GM21390 (cell line): Measurements from ENCODE around the gene ANKDD1B.

Source experiments
- ATAC-seq: cut with Tn5 transposase; IDR thresholded peaks from one replicate; pipeline ENCODE4 v1.9.1; 2021; ENCODE audit not compliant: unreplicated experiment

Gene ANKDD1B

DNA sequence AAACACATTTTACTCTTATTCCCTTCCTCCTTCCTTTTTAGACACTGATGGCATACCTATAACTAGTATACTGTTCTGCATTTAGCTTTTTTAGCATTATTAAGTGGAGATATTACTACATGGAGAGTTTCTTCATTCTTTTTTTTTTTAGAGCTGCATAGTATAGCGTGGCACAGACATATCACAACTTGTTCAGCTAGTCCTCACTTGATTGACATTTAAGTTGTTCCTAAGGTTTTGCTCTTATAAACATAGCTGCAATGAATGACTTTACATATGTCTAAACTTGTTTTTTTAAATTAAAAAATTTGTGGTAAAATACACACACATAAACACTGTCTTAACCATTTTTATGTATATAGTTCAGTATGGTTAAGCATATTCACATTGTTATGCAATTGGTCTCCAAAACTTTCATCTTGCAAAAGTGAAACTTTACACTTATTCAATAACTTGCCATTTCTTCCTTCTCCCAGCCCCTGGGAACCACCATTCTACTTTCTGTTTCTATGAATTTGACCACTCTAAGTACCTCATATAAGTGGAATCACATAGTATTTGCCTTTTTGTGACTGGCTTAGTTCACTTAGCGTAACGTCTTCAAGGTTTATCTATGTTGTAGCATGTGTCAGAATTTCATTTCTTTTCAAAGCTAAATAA lies 48.7 kb downstream of the ANKDD1B start:
- ATAC-seq, result peak; percentile 71

DNA sequence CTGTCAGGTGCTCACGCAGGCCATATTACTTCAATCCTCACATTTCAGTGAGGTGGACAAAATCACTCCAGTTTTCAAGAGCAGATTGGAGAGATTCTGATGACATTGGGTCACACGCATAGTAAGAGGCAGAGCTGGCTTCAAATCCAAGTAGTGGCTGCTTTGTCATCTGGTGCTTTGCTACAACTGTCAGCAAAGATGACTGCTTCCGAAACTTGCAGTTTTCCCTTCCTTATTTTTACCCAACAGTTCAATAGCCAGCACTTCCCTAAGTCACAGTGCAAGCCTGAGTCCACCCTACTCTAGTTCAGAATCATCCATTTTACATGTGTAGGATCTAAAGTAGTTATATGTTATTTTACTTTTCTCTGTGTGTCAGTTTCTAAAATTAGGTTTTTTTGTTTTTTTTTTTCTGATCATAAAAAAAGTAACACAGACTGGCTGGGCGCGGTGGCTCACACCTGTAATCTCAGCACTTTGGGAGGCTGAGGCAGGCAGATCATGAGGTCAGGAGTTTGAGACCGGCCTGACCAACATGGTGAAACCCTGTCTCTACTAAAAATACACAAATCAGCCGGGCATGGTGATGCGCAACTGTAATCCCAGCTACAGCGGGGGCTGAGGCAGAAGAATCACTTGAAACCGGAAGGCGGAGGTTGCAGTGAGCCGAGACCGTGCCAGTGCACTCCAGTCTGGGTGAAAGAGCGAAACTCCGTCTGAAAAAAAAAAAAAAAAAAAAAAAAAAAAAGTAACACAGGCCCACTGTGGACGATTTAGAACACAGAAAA lies 49.6 kb downstream of the ANKDD1B start:
- ATAC-seq, result peak; percentile 59

DNA sequence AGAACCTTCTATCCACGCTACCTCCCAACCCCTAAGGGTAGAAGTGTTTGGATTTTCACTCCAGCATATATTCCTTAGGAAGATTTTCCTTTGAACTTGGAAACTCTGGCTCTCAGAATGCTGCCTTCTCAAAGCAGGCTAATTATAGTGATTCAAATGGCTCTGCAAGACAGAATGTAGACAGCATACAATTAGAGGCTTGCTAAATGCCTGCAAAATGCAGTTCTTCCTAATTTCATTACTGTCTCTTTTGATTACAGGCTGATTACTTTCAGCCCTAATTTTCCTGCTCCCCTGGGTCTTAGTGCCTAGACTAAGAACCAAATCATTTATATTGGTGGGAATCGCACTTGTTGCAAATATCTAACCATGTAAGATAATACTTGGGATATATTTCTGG lies 50.8 kb downstream of the ANKDD1B start:
- ATAC-seq, result no peak

DNA sequence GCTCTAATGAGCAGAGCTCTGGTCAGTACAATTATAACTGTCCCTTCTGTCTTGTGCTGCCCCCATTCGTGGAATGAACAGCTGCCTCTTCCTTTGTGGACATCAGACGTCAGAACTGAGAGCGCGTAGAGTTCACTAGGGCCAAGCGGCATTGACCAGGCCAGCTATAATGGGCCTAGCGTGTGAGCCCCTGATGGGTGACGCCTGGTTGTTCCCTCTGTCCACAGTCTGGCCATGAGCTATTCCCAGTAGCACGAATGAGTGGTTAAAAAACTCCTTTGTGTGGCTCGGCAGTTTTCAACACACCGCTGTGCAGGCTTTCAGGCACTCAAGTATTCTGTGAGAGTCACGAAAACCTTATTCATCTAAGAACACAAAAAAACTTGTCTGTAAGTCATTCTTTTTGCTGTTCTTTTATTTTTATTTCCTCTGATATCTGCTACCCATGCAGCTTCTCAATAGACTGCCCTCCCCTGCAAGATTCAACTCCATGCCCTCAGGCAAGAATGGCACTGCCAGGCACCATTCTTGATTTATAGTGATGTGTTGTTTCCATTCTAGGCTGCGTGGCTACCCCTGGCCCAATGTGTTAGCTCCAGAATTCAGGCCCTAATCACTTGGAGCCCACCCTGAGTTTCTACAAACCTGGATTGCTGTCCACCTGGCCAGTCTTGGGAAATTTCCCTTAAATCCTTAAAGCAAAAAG lies 52.5 kb downstream of the ANKDD1B start:
- ATAC-seq, result no peak

DNA sequence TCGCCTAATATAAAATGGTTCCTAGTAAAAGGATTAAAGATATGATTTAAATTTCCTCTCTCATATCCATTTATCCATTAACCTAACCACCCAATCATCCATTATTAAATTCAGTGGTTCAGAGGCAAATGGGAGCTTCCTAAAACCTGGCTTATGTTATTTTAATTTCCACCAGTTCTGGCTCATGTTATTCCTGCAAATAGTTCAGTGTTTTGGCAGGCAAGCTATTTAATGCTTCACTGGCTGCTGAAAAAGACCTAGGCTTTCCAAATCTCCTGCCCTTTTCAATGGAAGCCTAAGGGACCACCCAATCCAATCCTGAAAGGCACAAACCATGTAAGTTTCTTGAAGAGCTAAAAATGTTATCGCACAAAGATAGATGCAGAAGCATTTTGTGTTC lies 53.7 kb downstream of the ANKDD1B start:
- ATAC-seq, result no peak

DNA sequence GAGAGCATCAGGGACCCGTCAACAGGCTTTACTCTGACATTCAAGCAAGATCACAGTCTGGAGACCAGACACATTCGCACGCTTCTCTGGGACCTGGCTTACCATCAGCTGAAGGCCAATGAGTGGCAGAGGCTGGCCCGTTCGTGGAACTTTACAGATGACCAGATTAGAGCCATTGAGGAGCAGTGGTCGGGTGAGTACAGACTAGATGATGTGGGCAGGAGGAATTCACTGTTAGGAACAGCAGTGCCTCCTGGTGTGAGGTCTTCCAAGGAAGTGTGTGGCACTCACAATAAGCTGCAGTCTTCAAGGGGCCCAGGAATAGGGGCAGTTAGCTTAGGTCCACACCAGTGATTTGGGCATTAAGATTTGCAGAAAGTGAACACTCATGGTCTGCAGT lies 55.5 kb downstream of the ANKDD1B start:
- no peak for ATAC-seq

DNA sequence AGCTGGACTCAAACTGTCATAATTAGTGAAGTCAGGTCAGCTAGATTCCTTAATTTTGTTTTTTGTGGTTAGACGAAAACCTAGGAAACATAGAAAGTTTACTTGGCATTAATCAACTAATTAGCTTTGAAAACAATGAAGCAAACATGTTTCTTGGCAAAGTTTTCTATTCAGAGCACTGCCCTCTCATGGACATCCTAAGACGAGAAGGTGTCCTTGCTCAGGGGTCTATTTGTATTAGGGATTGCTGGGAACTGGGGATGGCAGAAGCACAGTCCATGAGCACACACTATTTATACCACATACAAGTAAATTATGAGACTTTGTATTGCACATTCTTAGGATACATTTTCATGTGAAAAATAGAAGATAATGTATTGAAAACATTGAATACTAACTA lies 56.3 kb downstream of the ANKDD1B start:
- no peak for ATAC-seq

DNA sequence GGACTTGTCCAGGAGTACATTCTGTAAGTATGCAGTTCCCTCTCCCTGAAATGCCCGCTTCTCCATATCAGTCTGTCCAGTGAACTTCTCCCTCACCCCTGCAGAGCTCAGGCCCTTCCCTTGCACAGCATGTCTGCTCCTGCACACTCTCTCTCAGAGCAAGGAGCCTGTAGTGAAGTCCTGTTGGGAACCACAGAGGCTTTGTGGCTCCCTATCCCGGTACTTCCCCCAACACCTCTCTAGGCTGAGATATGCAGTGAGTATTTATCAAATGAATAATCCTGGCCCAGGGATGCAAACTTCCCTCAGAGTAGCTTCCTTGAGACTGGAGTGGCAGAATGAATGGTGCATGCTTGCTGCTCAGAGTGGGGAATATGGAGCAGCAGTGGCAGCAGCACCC lies 57.2 kb downstream of the ANKDD1B start:
- ATAC-seq, result no peak

DNA sequence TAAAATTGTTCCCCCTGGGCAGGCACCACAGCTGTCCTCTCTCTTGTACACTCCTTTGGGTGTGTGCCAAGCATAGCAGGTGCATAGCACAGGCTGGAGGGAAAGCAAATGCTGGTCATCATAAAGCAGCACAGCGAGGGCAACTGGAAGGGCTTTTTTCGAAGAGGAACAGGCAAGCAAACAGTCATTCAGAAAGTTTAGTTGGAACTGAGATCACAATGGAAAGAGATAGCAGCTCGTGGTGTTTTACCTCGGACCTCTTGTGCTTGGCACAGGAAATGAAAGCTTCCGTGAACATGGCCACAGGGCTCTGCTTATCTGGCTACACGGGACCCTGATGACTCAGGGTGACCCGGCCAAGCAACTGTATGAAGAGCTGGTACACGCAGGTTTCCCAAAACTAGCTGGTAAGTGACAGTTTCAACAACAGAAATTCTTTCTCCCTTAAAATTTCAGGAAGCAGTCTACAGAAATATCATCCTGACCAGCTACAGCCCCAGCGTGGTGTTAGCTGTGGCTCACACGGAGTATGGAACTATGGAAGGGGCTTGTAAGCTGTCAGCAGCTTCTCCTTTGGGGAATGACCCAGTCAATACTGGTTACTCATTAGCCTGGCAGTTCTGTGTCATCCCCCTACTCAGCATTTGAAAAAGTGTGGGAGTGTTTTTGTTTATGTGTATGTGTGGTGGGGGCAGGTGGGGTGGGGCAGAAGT lies 57.9 kb downstream of the ANKDD1B start:
- peak; percentile 91 for ATAC-seq

DNA sequence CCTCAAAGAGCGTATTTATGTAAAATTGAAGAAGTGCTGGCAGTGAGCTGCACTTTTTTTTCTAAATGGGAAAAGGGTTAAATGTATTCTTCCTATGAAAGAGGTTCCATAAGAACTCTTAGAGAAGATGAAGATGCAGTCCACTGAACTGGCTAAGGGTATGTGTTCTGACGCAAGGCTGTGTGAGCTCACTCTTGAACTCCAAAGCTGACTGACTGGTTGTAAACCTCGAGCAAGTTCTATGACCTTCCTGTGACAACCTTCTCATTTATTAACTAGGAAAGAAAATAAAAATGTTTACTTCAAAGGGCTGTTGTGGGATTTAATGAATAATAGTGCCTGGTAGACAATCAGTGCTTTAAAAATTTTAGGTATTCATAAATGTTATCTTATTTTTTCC lies 59.3 kb downstream of the ANKDD1B start:
- no peak for ATAC-seq

DNA sequence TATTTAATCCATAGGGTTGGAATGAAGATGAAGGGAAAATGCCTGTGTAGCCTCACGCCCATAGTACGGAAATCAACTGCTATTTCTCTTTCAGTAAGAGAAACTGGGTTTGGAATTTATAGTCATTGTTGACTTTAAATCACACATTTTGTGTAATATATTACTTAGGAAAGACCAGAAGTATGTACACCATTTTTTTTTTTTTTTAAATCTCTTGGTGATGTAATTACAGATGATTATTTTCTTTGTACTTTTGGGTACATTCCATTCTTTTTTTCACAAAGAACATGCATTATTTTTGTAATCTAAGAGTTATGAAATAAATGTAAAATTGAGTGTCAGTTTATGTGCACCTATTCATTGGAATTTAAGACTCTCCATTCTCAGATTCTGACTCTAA lies 60.3 kb downstream of the ANKDD1B start:
- ATAC-seq, result no peak

DNA sequence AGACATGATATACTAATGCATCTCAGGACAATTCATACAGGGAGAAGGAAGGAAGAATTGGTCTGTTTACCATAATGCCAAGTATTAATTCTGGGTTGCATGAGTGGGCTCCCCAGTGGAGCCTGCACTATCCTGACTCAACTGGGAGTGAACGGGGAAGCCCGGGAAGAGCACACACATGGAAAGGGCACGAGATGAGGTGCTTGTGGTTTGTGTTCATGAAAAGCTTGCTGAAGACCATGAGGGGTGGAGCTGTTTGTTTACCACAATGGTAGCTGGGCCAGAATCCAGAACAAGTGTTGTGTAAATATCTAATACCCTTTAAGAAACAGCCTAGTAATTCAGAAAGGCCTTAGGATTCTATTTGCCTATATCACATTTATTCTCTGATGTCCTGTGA lies 61.4 kb downstream of the ANKDD1B start:
- ATAC-seq, result no peak

DNA sequence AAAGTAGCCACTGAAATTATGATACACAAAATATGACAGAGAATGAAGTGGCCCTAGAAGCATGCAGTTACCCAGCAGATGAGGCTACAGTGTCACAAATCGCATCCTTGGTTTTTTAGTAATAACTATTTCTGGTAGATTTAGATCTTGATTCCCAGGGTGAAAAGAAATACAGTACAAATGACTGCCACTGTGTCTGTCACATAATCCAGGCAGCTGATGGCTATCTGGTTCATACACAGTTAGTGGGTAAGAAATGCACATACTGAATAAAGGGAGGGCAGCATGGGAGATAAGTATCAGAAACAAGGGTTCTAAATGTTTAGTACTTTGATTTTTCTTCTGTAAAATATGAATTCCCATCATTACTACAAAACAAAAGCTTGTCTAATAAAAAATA lies 64.5 kb downstream of the ANKDD1B start:
- no peak for ATAC-seq

DNA sequence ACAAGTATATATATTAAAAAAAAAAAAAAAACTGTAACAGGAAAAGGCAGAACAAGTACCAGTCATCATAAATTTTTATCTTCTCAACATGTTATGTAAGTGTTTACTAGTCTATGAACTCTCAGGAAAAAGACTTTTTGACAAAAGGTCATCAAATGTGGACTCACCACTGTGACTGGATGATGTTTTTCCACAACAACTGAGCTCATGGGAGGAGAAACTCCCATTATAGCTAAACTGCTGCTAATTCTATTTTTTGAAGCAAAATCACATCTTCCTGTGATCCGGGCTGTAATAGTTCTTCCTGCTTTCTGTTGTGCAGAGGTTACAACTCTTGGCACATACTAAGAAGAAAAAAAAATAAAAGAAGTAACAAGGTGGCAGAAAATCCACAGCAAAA lies 66.4 kb downstream of the ANKDD1B start:
- no peak for ATAC-seq

DNA sequence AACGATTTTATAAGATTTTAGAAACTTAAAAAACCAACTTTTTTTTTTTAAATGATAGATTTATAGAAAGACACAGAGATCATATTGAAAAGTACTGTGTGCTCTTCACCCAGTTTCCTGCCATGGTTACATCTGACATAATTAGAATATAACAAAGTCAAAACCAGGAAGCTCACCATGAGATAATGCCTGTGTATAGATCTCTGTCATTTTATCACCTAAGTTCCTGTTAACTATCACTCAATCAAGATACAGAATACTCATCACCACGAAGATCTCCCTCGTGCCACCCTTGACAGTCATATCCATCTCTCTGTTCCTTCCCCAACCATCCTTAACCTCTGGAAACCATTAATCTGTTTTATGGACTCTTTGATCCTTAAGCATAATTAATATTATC lies 66.9 kb downstream of the ANKDD1B start:
- ATAC-seq, result no peak

DNA sequence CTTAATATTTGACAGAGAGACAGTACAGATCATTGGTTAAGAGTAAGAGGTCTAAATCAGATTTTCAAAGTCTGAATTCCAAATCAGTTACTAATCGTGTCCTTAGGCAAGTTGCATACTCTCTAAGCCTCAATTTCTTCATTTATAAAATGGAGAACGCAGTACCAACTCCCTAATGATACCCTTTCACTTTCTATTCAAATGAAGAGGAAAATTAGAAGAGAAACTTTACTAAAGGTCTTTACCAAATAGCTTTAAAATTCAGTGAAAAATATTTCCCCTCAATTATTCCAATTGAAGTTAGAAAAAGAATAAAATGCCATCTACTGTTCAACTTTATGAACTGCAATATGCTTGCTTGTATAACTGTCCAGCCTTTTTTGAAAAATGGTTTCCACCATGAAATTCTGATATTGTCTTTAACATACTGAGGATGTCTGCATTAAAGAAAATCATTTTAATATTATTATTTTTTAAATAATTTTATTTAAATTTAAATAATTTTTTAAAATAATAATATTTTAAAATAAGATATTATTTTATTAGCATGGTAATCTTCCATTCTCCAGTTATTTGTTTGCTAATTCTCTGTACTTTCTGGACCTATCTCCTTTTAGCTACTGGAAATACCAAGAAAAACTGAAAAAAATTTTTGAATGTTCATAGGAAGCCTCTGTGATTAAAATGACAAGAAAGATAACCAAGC lies 70.0 kb downstream of the ANKDD1B start:
- no peak for ATAC-seq

DNA sequence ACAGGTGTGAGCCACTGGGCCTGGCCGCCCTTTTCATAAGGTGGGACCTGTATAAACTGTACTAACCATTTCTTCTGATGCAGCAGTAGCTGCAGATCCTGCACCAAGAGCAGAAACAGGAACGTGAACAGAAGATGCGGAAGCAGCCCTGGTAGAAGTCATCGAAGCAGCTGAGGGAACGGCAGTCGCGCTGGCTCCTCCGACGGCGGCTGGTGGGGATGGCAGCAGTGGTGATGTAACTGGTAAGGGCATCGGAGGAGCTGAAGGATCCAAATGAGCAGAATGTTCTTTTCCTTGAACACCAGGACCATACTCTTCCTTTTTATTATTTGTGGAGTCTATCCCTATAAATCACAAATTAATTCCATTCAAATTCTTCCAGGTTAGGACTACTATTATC lies 73.9 kb downstream of the ANKDD1B start:
- no peak for ATAC-seq

DNA sequence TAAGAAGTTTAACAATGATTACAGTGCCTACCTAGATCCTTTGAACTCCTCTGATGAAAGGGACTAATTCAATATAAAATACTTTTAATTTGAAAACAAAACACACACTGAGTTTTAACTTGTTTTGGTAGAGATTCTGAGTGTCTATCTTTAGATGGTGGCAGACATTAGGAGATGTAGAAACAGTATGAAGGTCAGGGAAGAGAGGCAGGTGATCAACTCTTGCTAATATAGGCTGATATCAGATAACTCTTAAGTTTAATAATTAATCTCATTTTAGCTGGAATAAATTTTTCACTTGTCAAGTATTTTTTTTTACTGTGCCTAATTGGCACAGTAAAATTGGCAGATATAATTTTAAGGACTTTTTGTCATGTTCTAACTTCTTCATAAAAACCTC lies 75.2 kb downstream of the ANKDD1B start:
- no peak for ATAC-seq

DNA sequence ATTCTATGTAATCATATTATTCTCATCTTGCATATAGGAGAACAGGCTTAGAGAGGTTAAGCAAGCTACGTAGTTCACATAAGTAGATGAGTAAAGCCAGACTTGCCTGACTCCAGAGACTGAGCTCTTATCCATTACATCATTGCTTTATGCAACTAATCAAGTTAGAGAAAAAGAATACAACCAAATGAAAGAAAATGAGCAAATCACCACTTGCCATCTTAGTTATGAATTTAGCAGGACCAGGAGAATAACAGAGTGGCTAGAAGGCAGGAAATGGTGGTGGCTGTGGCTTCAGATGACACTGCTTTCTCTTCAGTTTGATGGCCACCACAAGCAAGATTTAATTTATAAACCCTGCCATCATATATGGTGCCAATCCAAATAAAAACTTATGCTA lies 79.4 kb downstream of the ANKDD1B start:
- ATAC-seq, result no peak

DNA sequence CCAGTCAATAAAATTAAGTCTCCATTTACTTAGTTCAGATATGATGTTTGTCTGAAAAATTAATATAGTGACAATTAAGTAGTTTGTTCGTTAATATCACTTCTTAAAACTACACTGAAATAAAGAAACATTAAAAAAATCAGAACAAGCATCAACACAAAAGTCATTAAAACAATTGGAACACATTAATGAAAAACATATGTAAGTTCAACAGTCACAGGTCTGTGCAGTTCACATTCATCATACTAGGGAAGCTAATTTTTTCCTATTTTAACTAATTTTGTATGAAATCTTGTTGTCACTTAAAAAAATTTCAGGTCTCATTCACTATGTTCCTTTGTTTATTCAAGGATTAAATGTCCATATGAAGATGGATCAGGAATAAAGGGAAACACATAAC lies 83.5 kb downstream of the ANKDD1B start:
- no peak for ATAC-seq
